Sigmoid colon (tissue), 4 donors: ENCODE results near the gene ELOB.

Source experiments
- POLR2A ChIP-seq, 2 donors: fragments of 450-650 bp; IDR thresholded peaks; one replicate each; pipeline ENCODE4 v1.6.1; 2016; ENCODE audit warnings: antibody characterized with exemption in 2 of 2, mild to moderate bottlenecking in 2 of 2, moderate library complexity in 2 of 2
- POLR2AphosphoS5 ChIP-seq, 4 donors: sonication (generic); formaldehyde crosslinking; IDR thresholded peaks; one replicate each; pipeline ENCODE4 v1.6.1; 2017; ENCODE audit warnings: antibody characterized with exemption in 4 of 4
- TF ChIP-seq, protein P1 (sequence below), 4 experiments: fragments of 450-650 bp in 3 of 4; fragments of 200-600 bp in 1 of 4; IDR thresholded peaks; one replicate each; pipeline ENCODE4 v1.5.1; 2016 to 2019; ENCODE audit warnings: antibody characterized with exemption in 4 of 4, mild to moderate bottlenecking in 3 of 4, moderate library complexity in 2 of 4

DNA sequence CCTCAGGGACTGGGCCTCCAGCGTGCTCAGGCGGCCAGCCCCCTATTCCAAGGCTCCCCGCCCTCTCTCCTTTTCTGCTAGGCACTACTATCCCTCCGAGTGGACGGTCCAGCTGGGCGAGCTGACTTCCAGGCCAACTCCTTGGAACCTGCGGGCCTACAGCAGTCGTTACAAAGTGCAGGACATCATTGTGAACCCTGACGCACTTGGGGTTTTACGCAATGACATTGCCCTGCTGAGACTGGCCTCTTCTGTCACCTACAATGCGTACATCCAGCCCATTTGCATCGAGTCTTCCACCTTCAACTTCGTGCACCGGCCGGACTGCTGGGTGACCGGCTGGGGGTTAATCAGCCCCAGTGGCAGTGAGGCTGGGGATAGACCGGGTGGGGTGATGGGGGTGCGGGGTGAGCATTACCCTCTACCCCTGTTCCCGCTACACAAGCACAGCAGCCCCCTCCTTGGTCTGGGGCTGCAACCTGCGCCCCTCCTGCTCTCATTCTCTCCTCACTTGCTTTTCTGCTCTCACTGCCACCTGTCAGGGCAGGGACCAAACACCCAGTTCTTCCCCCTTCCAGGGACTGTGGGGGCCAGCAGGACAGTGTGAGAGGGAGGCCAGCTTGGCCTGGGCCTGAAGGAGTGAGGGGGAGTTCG, 22.3 kb upstream of the ELOB start:
- TF ChIP-seq, protein P1, sequence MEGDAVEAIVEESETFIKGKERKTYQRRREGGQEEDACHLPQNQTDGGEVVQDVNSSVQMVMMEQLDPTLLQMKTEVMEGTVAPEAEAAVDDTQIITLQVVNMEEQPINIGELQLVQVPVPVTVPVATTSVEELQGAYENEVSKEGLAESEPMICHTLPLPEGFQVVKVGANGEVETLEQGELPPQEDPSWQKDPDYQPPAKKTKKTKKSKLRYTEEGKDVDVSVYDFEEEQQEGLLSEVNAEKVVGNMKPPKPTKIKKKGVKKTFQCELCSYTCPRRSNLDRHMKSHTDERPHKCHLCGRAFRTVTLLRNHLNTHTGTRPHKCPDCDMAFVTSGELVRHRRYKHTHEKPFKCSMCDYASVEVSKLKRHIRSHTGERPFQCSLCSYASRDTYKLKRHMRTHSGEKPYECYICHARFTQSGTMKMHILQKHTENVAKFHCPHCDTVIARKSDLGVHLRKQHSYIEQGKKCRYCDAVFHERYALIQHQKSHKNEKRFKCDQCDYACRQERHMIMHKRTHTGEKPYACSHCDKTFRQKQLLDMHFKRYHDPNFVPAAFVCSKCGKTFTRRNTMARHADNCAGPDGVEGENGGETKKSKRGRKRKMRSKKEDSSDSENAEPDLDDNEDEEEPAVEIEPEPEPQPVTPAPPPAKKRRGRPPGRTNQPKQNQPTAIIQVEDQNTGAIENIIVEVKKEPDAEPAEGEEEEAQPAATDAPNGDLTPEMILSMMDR (IDR thresholded peaks at IDR 0.05) = no peak
- TF ChIP-seq POLR2AphosphoS5 (IDR thresholded peaks at IDR 0.05) (no peak), POLR2A (IDR thresholded peaks at IDR 0.05) (no peak)
